ENCODE data around the gene PALLD.
"Not testable (repeated sequence)": the region's sequence is repeated elsewhere in the genome, so short reads cannot be mapped to it uniquely, and the experiment has no call there.

Gene PALLD

DNA sequence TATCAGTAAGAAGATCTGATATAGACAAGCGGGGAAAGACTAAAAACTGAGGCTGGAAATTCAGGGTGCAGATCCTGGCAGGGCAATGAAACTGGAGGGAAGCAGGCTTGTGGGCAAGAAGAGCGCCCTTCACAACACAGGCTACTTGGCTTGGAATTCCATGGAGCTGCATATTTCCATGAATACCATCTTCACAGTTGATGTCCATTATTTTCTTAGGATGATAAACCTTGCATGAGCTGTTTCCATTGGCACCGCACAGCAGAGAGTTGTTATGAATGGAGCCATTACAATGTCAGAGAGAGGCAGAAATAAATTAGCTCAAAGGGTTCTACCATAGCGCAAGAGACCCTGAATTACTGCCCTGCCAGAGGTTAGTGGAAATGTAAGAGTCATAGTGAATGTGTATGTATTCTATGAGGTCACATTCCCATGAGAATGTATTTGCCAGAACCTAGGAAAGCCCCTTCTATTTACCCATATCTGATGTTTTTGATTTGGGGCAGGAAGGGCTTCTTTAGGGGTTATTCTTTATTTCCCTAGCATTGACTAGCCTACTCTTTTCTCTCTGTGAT, 215.6 kb downstream of the PALLD start:
- no peak for DNase-seq

DNA sequence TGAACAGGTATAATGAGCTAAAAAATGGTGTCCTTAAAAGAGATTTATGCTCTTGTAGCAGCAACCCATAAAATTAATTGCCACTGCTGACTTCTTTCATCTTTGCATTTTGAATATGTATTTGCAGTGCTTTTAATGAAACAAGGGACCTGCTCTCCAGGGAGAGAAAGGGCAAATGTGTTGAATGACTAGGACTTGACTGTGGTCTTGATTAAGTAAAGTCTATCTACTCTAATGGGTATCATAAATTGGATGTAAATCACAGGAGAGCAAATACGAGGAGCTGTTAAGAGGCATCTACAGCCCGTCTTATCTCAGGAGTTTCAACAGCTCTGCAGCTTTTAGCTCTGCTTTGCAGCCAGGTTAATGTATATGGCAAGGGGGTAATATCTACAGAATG, 216.4 kb downstream of the PALLD start:
- no peak for DNase-seq

DNA sequence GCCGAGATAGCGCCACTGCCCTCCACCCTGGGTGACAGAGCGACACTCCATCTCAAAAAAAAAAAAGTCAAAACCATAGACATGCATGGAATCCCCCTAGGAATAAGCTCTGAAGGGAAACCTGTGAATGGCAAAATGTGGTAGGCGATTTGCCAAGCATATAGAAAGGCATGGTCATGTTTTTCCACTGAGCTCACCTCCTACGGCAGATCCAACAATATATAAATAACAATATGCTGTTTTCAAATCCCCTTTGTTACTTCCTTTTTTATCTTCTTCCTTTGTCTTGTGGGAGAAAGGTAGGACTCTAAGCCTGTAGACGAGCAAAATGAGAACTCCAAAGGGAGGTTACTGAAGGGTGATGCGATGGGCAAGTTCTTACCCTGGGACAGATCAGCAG, 219.0 kb downstream of the PALLD start:
- no peak for DNase-seq

DNA sequence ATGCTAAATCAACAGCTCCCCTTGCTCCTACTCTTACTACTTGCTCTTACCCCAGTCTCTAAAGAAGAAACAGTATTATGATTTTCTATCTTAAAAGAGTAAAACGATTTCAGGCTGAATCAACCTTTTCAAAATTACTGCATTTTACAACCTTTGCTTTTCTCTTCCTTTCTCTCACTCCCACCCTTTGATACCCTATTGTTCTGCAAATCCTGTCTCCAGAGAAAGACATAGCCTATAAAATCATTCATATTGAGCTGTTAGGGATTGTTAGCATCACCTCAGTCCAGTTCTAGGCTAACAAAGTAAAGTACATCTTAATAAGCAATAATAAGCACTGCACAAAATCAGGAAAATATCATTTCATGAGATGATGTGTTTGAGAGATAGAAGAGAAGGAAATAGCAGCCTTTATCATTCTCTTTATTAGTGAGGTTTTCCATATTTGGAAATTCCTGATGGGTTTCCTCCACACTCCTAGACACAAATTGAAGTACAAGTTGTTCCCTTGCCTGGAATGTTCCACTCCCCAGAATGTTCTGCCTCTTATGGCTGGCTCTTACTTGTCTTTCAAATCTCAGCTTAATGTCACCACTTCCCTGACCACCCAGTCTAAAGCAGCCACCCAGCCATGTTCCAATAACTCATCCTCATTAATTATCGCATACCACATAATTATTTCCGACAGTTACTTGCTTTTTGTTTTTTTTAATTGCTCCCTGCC, 219.7 kb downstream of the PALLD start:
- DNase-seq, result peak; percentile 15

DNA sequence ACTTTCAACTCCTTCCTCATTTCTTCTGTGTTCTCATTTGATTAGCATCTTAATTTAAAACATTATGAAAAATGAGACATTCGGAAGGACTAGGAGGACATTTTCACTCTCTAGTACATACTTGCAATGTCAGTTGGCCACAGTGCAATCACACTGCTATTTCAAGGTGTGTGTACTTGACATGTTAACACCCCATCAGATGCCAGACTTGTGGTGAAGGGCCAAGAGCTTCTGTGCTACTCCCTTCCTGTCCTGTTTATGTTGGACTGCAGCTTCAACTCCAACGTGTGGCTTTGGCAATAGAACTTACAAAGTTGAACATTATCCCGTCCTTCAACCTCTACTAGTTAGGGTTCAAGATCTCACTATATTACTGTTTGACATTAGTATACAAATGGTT, 221.0 kb downstream of the PALLD start:
- no peak for DNase-seq

DNA sequence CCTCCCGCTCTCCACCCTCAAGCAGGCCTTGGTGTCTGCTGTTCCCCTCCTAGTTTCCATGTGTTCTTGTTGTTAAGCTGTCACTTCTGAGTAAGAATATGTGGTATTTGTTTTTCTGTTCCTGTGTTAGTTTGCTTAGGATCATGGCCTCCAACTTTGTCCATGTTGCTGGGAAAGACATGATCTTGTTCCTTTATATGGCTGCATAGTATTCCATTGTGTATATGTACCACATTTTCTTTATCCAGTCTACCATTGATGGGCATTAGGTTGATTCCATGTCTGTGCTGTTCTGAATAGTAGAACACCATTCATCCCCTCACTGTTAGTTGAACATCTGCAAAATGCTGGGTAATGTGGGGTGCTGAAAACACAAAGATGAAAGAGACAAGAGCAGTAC, 222.9 kb downstream of the PALLD start:
- no peak for DNase-seq

DNA sequence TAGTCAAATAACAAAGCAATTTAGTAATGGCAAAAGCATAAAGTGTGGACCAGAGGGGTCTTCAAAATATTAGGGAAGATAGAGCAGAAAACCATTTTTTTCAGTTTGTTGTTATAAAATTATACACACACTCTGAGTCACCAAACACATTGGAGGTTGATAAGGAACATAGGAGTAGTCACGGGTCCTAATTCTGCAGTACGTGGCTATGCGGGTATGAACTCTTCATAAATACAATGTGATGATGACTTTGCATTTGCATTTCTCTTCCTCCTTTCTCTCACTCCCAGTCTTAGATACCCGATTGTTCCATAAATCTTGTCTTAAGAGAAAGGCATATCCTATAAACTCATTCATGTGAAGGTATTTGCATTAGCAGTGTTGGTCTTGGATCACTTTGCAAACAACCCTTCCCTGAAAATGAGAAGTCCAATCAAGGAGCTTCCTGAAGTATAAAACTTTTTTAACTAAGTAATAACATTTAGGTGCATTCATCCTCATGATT, 223.6 kb downstream of the PALLD start:
- no peak for DNase-seq

DNA sequence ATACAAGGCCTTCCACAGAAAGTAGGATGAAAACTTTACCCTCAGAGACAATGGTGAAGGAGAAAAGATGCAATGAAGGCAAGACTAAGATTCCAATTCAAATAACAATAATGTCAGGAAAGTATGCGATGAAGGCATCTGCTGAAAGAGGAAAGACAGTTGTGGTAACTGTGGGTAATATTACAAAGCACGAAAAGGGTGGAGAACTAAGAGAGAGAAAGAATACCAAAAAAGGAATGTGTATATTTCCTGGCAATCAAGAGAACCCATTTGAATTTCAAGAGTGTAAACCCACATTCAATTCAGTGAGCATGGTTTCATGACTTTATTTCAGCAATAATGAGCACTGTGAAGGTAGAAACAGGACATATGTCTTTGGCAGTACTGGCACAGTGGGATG, 225.5 kb downstream of the PALLD start:
- DNase-seq, result no peak

DNA sequence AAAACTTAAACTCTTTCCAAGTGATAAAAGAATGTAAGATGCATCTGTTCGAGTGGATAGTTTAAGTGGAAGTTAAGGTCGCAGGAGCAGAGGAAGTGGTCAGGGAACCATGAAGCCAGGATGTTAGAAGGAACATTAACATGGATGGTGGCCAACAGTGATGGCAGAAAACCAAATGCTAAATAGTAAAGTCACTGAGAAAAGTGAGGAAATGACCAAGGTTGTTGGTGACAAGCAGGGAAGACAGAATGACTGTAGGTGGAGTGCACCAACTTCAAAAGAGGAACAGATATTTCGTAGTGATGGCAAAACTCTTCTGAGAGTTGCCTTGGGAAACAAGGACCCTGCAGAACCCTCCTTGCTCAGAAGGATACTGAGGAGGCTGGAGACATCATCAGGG, 226.2 kb downstream of the PALLD start:
- DNase-seq, result no peak

DNA sequence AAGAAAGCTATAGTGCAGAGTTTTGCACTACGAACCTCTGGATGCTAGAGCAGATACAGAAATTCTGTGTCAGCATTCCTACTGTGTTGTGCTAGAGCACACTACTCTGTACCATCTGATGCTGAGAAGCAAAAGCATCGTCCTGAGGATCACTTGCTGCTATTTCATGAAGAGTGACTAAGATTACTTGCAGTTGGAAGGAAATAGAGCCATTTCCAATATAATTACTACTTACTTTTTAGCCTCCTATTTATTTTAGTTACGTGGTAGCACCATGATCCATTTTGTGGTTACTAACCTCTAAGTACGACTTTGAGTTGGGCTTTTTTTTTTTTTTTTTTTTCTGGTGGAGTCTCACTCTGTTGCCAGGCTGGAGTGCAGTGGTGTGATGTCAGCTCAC, 226.7 kb downstream of the PALLD start:
- no peak for DNase-seq

DNA sequence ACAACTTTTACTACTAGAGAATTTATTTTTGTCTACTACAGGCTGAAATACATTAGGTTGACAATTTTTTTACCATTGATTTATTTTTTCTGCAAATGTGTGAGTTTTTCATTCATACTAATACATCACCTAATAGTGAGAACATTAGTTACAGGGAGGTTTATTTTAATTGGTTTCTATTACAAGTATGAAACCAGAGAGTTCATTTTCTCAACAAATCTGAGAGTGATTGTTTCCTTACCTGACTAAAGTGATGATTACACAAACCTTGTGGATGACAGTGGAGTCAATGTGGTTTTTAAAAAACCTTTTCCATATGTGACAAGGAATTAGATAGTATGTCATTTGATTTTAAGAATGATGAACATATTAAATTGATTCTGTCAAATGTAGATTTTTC, 227.4 kb downstream of the PALLD start:
- DNase-seq, result no peak

DNA sequence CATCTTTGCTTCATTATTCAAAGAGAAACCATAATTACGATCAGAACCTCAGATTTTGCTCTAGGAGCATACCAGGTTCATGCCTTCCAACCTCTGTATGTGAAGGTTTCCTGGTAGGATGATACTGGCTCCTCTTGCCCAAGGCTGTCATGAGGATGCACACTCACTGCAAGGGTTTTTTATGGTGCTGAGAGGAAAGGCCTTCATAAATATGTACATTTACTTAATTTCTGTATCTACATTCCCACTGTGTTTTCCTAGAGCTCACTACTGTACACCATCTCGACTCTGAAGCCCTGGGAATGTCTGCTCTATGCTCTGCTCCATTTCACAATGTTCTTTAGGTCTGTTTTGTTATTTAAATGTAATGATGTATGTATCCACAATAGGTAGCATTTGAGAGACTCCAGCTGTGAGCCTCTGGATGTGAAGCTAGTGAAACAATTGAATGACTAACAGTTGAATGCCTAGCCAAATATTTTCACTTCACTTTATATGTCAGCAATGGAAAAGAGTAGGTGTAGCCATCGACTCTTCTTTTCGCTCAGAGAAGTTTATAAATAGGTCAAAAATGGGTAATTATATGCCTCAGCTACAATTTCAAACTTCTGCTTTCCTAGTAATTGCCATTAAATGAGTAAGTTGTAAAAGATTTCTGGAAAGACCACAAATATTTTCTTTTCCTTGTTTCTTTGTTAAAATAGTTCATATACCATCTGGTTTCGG, 228.0 kb downstream of the PALLD start:
- no peak for DNase-seq

DNA sequence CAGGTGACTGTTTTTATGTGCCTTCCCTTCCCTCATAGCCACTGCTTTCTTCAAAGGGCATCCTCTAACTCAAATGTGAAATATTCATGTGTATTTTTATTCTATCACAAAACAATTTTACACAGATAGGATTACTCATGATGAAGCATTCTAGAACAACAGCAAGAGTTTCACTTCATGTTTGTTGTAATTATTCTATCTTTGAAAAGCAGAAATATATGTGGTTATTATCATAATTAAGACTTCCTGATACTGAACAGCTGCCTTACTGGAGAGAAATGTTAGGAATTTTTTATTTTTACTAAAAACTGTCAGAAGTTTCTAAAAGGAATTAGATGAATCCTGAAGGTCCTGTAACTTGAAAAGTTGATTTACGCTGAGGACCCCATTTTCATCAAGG, 229.1 kb downstream of the PALLD start:
- DNase-seq, result no peak

DNA sequence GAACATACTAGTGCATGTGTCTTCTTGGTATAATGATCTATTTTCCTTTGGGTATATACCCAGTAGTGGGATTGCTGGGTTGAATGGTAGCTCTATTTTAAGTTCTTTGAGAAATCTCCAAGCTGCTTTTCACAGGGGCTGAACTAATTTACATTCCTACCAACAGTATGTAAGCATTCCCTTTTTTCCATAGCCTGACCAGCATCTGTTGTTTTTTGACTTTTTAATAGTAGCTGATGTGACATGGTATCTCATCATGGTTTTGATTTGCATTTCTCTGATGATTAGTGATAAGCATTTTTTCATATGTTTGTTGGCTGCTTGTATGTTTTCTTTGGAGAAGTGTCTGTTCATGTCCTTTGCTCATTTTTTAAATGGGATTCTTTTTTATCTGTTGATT, 230.3 kb downstream of the PALLD start:
- not testable (repeated sequence) for DNase-seq

DNA sequence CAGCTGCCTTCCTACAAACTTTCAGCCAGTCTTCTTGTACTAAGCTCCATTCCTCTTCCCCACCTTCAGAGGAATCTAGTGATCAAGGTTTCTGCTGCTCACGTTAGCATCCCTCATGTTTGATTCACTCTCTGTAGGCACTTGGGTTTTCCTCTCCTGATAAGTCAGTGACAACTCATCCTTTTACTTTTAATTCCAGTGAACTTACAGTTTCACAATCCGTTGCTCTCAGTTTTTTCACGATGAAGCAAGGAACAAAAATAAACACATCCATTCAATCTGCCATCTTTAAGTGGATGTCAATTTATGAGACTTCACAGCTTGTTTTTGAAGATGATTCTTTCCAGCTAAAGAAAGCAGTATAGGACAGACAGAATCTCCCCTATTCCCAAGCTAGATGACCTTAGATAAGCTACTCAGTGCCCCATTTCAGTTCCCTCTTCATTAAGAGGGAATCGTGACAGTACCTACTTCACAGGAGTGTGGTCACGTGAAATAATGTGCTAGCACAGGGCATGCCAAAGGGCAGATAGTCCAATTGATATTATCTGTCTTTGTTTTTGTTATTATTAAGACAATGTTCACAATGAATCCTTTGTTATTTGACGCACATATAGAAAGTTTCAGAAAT, 234.3 kb downstream of the PALLD start:
- DNase-seq, result no peak

DNA sequence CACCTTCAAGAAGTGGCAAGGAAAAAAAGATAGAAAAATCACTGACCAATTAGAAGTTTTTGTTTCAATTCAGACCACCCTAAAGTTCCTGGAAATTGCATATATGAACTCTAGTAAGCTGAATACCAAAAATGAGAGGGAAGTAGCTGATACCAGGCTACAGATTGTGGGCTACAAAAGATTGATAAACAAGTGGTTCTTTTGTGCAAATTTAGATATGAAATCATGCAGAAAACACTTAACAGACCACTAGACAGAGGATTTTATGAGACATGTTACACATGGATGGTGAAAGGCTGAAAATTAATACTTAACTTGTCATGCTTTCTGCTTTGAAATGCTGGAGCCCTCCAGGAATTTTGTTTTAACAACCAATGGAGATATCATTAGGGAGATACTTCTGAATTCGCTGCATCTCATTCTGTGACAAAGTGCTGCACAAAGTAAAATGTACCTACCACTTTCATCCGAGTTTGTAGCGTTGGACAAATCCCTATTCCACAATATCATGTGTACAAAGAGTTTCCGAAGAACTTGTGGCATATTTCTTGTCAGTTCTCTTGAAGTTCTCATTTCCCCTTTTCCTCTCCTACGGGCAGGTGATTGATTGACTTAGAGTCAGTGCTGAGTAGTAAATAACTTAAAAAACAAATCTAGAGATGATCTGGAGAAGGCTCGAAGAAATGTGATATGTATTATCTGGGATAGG, 235.0 kb downstream of the PALLD start:
- DNase-seq, result no peak

DNA sequence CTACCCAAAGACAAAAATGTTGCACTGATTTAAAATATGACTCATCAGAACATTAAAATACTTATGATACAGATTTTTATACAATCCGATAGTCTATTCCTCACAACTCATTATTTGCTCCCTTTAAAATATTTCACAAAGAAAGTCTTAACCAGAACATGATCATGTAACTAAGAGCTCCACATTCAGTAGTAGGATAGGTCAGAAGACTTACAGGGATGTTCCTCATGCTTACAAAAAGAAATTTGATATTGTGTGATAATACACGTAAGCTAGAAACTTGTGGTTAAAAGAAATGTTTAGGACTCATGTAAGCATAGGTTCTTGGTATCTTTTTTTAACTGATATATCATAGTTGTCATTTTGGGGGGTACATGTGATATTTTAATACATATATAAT, 235.9 kb downstream of the PALLD start:
- no peak for DNase-seq

DNA sequence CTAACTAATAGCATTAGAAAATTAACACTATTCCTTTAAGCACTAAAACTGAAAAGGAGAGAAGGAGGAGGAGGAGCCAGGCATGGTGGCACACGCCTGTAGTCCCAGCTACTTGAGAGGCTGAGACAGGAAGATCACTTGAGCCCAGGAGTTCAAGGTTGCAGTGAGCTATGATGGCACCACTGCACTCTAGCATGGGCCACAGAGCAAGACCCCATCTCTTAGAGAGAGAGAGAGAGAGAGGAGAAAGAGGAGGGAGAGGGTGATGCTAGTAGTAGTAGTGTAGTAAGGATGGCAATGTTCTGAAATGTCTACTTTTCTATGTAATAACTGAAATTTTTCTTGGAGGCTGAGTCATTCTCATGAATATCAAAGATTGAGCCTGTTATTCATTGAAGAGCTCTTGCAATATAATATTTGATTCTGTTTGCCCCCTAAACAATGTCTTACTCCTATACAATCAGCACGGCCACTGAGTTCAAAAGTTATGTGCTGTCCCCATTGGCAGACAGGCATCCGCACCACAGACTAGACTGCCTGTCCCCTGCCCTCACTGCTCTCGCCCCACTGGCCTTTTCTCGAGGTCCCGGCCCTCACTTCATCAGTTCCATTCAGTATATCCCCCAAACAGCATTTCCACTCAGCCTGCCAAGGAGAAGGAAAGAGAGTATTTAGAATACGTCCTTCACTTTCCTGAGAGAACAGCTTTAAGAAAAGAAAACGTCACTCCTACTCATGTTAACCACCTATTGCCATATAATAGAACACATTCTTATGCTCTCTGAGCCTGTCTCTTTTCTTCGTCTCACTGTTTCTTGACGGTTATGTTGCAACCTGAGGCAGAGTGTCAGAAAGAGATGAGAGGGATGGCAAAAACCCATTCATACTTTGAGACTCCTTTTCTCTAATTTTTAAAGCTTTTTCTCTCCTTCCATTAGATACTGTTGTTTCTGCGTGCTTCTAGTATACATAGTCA, 238.1 kb downstream of the PALLD start:
- peak; percentile 16 for DNase-seq

DNA sequence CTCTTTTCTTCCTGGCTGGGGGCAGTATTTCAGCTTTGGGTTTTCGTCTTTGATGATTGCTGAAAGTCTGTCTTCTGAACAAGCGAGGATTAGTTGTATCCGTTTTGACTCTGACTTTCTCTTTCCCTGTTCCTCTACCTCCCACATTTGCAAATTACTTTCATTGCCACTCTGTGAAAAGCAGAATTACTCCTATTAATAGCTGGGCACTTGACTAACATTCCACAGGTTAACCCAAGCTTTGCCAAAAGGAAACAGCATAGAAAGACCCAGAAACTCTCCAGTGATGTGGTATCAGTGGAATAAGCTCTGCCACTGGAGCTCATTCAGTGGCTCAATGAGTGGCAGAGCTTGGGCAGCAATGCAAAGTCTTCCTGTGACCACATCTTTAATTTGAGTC, 238.9 kb downstream of the PALLD start:
- DNase-seq, result peak; percentile 22

DNA sequence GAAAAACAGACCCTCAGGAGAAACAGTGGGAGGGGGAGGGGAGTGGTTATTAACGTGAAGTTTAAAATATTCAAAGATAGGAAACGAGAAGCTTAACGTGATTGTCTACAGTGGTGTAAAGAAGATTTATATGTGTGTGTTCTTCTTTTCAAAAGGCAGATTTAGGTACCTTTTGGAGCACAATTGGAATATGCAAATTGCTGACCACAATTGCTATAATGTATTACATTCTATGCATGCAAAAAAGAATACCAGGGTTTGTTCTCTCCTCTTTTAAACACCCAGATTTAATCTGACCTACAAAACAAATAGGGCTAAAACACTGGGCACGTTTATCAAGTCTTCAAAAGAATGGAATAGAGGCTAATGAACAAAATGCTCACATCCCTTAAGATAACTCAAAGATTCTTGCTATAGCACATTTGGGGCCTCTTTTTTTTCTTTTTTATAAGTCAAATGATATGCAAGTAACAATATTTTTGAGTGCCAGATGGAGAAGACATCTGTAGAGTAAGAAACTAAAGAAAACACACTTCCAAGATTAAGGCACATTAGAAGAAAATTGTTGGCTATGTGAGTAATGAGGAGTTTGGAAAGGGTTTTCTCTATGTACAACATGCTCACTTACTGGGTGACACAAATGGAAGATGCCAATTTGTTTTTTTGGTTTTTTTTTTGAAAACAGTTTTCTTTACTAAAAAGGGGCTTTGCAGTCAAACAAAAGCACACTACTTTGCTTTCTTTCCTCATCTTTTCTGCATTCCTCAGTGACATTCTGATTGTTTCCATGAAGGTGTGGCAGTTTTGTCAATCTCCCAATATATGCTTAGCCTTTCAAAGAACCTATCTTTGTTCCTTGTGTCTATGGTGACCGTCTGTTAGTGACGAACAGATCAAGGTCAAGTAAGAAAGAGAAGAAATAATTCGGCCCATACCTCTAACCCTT, 240.3 kb downstream of the PALLD start:
- peak; percentile 3 for DNase-seq

DNA sequence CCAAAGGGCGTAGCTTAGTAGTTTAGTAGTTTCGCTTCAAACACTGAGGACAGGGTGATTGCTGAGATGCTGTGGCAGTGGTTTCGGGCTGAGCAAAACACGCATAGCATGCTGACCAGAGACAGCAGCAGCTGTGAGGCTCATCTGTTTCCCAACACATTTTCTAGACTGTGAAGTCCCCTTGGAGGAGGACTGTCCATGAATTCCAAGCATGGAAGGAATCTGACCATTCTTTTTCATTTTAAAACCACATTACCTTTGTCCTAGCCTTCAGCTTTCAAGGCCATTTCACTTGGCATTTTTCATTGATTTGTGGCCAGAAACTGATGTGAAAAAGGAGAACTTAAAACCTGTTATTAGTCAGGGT, 240.9 kb downstream of the PALLD start:
- DNase-seq, result no peak
